Germinal center (tissue), 1 donor: Measurements from ENCODE around the gene OIP5.

ENCODE experiments used
- DNase-seq: peaks from one replicate; pipeline ENCODE4 v3.0.0; 2012; ENCODE audit warnings: mixed read lengths, low spot score

Gene OIP5

DNA sequence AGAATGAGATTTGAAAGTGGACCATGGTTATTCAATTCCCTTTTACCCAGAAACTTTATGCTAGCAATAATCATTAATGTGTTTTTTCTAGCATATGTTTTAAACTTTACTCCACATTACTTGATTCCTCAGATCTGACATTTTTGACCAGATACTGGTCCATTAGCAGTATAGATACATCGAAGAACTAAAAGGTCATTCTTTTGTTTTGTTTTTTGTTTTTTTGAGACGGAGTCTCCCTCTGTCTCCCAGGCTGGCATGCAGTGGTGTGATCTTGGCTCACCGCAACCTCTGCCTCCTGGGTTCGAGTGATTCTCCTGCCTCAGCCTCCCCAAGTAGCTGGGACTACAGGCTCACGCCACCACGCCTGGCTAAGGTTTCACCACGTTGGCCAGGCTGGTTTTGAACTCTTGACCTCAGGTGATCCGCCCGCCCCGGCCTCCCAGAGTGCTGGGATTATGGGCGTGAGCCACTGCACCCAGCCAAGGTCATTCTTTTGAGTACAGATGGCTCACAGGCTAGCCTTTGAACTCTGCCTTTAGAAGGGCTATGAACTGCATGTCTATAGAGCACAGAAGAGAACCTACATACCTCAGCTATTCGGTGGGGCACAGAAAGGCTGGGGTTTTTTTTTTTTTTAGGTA is 72.7 kb downstream of the OIP5 start:
- no peak for DNase-seq
